ENCODE data around the gene MDC1. TPM values are rescaled to one million over a fixed set of nuclear protein-coding genes. Genes with fewer than 3 reads are reported as not detected.
"Not testable (repeated sequence)": the region's sequence is repeated elsewhere in the genome, so short reads cannot be mapped to it uniquely, and the experiment has no call there.

MDC1 gene
- polyA plus RNA-seq, 1 donor (not counting 4 experiments of a cell fraction or from before 2014, with no cell fraction given), result 6.9 TPM

- Histone ChIP-seq H3K36me3 (ENCODE audit: control insufficient read depth in 2 of 2, extremely low read depth in 1 of 2, insufficient read depth in 2 of 2, low read length in 2 of 2) (peaks cover 10 to 17% of the 10 kb centered on the region in 2 experiments), H3K27me3 (ENCODE audit: control insufficient read depth, extremely low read depth, insufficient read depth, low read length) (no peaks in the 10 kb centered on the region), H3K9me3 (ENCODE audit: control insufficient read depth, low read depth, low read length) (no peaks in the 10 kb centered on the region), H3K27ac (ENCODE audit: control insufficient read depth, insufficient read depth, low read length) (peak within 1 kb of the TSS; percentile 92), H3K4me1 (ENCODE audit: control insufficient read depth, extremely low read depth, insufficient read depth, low read length) (peaks cover 30% of the 10 kb centered on the region), H3K9ac (ENCODE audit: control insufficient read depth, extremely low read depth, insufficient read depth, low read length) (peak within 1 kb of the TSS; percentile 93), H3K4me3 (ENCODE audit: control insufficient read depth in 2 of 3, extremely low read depth in 1 of 3, insufficient read depth in 2 of 3, low read depth in 1 of 3, low read length in 3 of 3) (peak within 1 kb of the TSS; percentile 84 to 100 (median 93)), H2AFZ (ENCODE audit: control insufficient read depth, low read length) (peak within 1 kb of the TSS; percentile 48), H3K4me2 (ENCODE audit: control insufficient read depth, extremely low read depth, insufficient read depth, low read depth, low read length) (peak within 1 kb of the TSS; percentile 95), H3K79me2 (ENCODE audit: control insufficient read depth, insufficient read depth, low read length) (peaks cover 52% of the 10 kb centered on the region), H4K20me1 (ENCODE audit: control insufficient read depth, extremely low read depth, insufficient read depth, low read length) (peaks cover 26% of the 10 kb centered on the region), H3K9me1 (ENCODE audit: control insufficient read depth, extremely low read depth, insufficient read depth, low read length) (no peaks in the 10 kb centered on the region)
- no peak for TF ChIP-seq CTCF (optimal IDR thresholded peaks at IDR 0.05 in 1 of 3, IDR thresholded peaks at IDR 0.05 in 1 of 3, conservative IDR thresholded peaks at IDR 0.05 in 1 of 3; ENCODE audit: extremely low read depth in 1 of 3, insufficient read depth in 2 of 3, low read length in 3 of 3)
- no peak for TF ChIP-seq EZH2 (IDR thresholded peaks at IDR 0.05; ENCODE audit: low read length)
- dilution Hi-C loops (cut with MboI; ENCODE audit: extremely low pct_ligation_motif_present, low sequenced_read_pairs), result no loop called here
- DNase-seq (ENCODE audit: low read depth, low spot score), result peak; percentile 90
- peak; percentile 9 for FAIRE-seq
These were observed 3.0 kb upstream of the MDC1 start, which contains the start of gene TUBB for GRCh38 chr6:30719791-30720737. TUBB (plus strand) TSS chr6:30720352; CDS start chr6:30720507, 155 bp downstream.

GRCh38 chr6:30719356-30719755 lies 2.3 kb upstream of the MDC1 start:
- Histone ChIP-seq H3K9me1 (ENCODE audit: control insufficient read depth, extremely low read depth, insufficient read depth, low read length) (no peaks in the 10 kb centered on the region), H3K4me1 (ENCODE audit: control insufficient read depth, extremely low read depth, insufficient read depth, low read length) (peaks cover 30% of the 10 kb centered on the region)
- FAIRE-seq, result no peak

GRCh38 chr6:30717845-30718720 lies 1.0 kb upstream of the MDC1 start:
- peak overlapping the region; percentile 80 for H3K9ac ChIP-seq (ENCODE audit: control insufficient read depth, extremely low read depth, insufficient read depth, low read length)
- H3K27me3 ChIP-seq (ENCODE audit: control insufficient read depth, extremely low read depth, insufficient read depth, low read length); dilution Hi-C loops (cut with MboI; ENCODE audit: extremely low pct_ligation_motif_present, low sequenced_read_pairs); H3K9me3 ChIP-seq (ENCODE audit: control insufficient read depth, low read depth, low read length); H3K9me1 ChIP-seq (ENCODE audit: control insufficient read depth, extremely low read depth, insufficient read depth, low read length); FAIRE-seq; DNase-seq (ENCODE audit: low read depth, low spot score): not testable (repeated sequence)
- peaks cover 32% of the 10 kb centered on the region for H3K79me2 ChIP-seq (ENCODE audit: control insufficient read depth, insufficient read depth, low read length)
- H3K36me3 ChIP-seq (ENCODE audit: control insufficient read depth in 2 of 2, extremely low read depth in 1 of 2, insufficient read depth in 2 of 2, low read length in 2 of 2), result peaks cover 11 to 20% of the 10 kb centered on the region in 2 experiments
- H4K20me1 ChIP-seq (ENCODE audit: control insufficient read depth, extremely low read depth, insufficient read depth, low read length), result peaks cover 12% of the 10 kb centered on the region
- H3K4me3 ChIP-seq (ENCODE audit: control insufficient read depth in 2 of 3, extremely low read depth in 1 of 3, insufficient read depth in 2 of 3, low read depth in 1 of 3, low read length in 3 of 3), result peak overlapping the region; percentile 24 to 67 (median 59)
- peak overlapping the region; percentile 50 for H2AFZ ChIP-seq (ENCODE audit: control insufficient read depth, low read length)
- H3K27ac ChIP-seq (ENCODE audit: control insufficient read depth, insufficient read depth, low read length), result peak overlapping the region; percentile 86
- H3K4me2 ChIP-seq (ENCODE audit: control insufficient read depth, extremely low read depth, insufficient read depth, low read depth, low read length), result peak overlapping the region; percentile 78
- peaks cover 20% of the 10 kb centered on the region for H3K4me1 ChIP-seq (ENCODE audit: control insufficient read depth, extremely low read depth, insufficient read depth, low read length)

More at GRCh38 chr6:30719356-30719755, 2.3 kb upstream of the MDC1 start:
- dilution Hi-C loops (cut with MboI; ENCODE audit: extremely low pct_ligation_motif_present, low sequenced_read_pairs), result no loop called here
- Histone ChIP-seq H3K79me2 (ENCODE audit: control insufficient read depth, insufficient read depth, low read length) (peaks cover 45% of the 10 kb centered on the region), H3K27ac (ENCODE audit: control insufficient read depth, insufficient read depth, low read length) (peak overlapping the region; percentile 83), H3K4me3 (ENCODE audit: control insufficient read depth in 2 of 3, extremely low read depth in 1 of 3, insufficient read depth in 2 of 3, low read depth in 1 of 3, low read length in 3 of 3) (peak overlapping the region; percentile 77 to 85 (median 84)), H4K20me1 (ENCODE audit: control insufficient read depth, extremely low read depth, insufficient read depth, low read length) (peaks cover 22% of the 10 kb centered on the region), H3K36me3 (ENCODE audit: control insufficient read depth in 2 of 2, extremely low read depth in 1 of 2, insufficient read depth in 2 of 2, low read length in 2 of 2) (peaks cover 6 to 12% of the 10 kb centered on the region in 2 experiments), H3K4me2 (ENCODE audit: control insufficient read depth, extremely low read depth, insufficient read depth, low read depth, low read length) (peak overlapping the region; percentile 95), H2AFZ (ENCODE audit: control insufficient read depth, low read length) (no peak overlapping the region), H3K27me3 (ENCODE audit: control insufficient read depth, extremely low read depth, insufficient read depth, low read length) (no peaks in the 10 kb centered on the region), H3K9ac (ENCODE audit: control insufficient read depth, extremely low read depth, insufficient read depth, low read length) (peak overlapping the region; percentile 81), H3K9me3 (ENCODE audit: control insufficient read depth, low read depth, low read length) (no peaks in the 10 kb centered on the region)
- TF ChIP-seq CTCF (optimal IDR thresholded peaks at IDR 0.05 in 1 of 3, IDR thresholded peaks at IDR 0.05 in 1 of 3, conservative IDR thresholded peaks at IDR 0.05 in 1 of 3; ENCODE audit: extremely low read depth in 1 of 3, insufficient read depth in 2 of 3, low read length in 3 of 3), result no peak
- no peak for TF ChIP-seq EZH2 (IDR thresholded peaks at IDR 0.05; ENCODE audit: low read length)
- DNase-seq (ENCODE audit: low read depth, low spot score), result no peak

Measured in keratinocyte (primary cell).